K562 (cell line): Measurements from ENCODE around the gene CCDC152. TPM values are rescaled to one million over a fixed set of nuclear protein-coding genes. Genes with fewer than 3 reads are reported as not detected.

Experiments used
- ATAC-seq: fragments of 200-7000 bp; cut with Tn5 transposase; 3 replicates; pipeline ENCODE4 v1.9.1; 2020; ENCODE audit warnings: moderate library complexity
- BruUV-seq: library from RNA; stranded (reverse); fragments of 400-500 nt; replicated peaks from 2 replicates; lab custom pipeline; 2021; lab: Mats Ljungman, UMichigan
- CTCF ChIA-PET: fragments of 300-600 bp; formaldehyde crosslinking; extraction: SDS; loops from one replicate; lab custom pipeline; 2021; ENCODE audit warnings: low intra/inter-chr PET ratio; lab: Yijun Ruan, JAX
- POLR2A ChIA-PET: fragments of 300-600, 350-650 bp; sonication (Branson Sonifier 250); formaldehyde crosslinking; extraction: SDS; loops from one replicate; lab custom pipeline; 2021; ENCODE audit warnings: antibody characterized with exemption, inconsistent platforms; lab: Yijun Ruan, JAX
- DNase-seq, 4 experiments: peaks; one replicate each; pipeline versions ENCODE4 v3.0.0 to v3.0.0-alpha.2; 2011 to 2018; ENCODE audit warnings: low spot score in 3 of 4, mixed read lengths in 3 of 4; ENCODE audit errors: extremely low read depth in 1 of 4
- FAIRE-seq: peaks from 2 replicates; lab custom pipeline; 2011; peaks lifted over from hg19 to GRCh38; lab: Jason Lieb, UNC
- H2AFZ ChIP-seq: 2 replicates; pipeline ENCODE4 v1.6.0; 2011; ENCODE audit warnings: low read depth, low read length, control low read depth, inconsistent platforms
- H3K27ac ChIP-seq: fragments of 200-600 bp; 3 replicates; pipeline ENCODE4 v1.8.0; 2011; ENCODE audit warnings: low read depth, mild to moderate bottlenecking, control low read depth, inconsistent platforms, low read length, moderate library complexity, mixed read lengths; ENCODE audit errors: extremely low read depth
- H3K27me3 ChIP-seq, 2 experiments: fragments of 300-600 bp in 1 of 2; 2 replicates in 1 of 2; 3 replicates in 1 of 2; pipeline versions ENCODE4 v1.6.0 to v1.8.0; 2011; ENCODE audit warnings: inconsistent platforms in 2 of 2, low read length in 2 of 2, mild to moderate bottlenecking in 1 of 2, mixed read lengths in 1 of 2, moderate library complexity in 1 of 2; ENCODE audit not compliant: control insufficient read depth in 2 of 2, insufficient read depth in 2 of 2
- H3K36me3 ChIP-seq: fragments of 300-600 bp; 3 replicates; pipeline ENCODE4 v1.8.0; 2011; ENCODE audit warnings: mild to moderate bottlenecking, low read length, inconsistent platforms; ENCODE audit not compliant: control insufficient read depth, insufficient read depth
- H3K4me1 ChIP-seq, 2 experiments: fragments of 200-600 bp in 1 of 2; replicated peaks in 1 of 2; 2 replicates in 1 of 2; 3 replicates in 1 of 2; pipeline versions ENCODE4 v1.5.1 to v1.8.0; 2011; ENCODE audit warnings: inconsistent platforms in 2 of 2, low read length in 2 of 2, mild to moderate bottlenecking in 1 of 2, mixed read lengths in 1 of 2, moderate library complexity in 1 of 2; ENCODE audit not compliant: control insufficient read depth in 2 of 2, insufficient read depth in 2 of 2
- H3K4me2 ChIP-seq: 2 replicates; pipeline ENCODE4 v1.6.1; 2011; ENCODE audit warnings: low read length, control low read depth, inconsistent platforms, mixed read lengths; ENCODE audit not compliant: insufficient read depth
- H3K4me3 ChIP-seq: fragments of 200-600 bp; sonication (generic), shearing (Covaris generic); 2 replicates; pipeline ENCODE4 v1.5.1; 2016; ENCODE audit warnings: control low read depth, inconsistent platforms
- H3K79me2 ChIP-seq: fragments of 200-600 bp; 3 replicates; pipeline ENCODE4 v1.8.0; 2011; ENCODE audit warnings: low read length, inconsistent platforms; ENCODE audit not compliant: control insufficient read depth, insufficient read depth
- H3K9ac ChIP-seq, 2 experiments: 2 replicates each; pipeline versions ENCODE4 v1.6.0 to v1.6.1; 2011; ENCODE audit warnings: low read depth in 2 of 2, low read length in 2 of 2, control low read depth in 1 of 2, inconsistent platforms in 1 of 2, mild to moderate bottlenecking in 1 of 2, mixed read lengths in 1 of 2; ENCODE audit not compliant: insufficient read depth in 1 of 2
- H3K9me1 ChIP-seq: one replicate; pipeline ENCODE4 v1.6.0; 2011; ENCODE audit warnings: inconsistent platforms, mild to moderate bottlenecking, low read length, moderate library complexity; ENCODE audit not compliant: control insufficient read depth, insufficient read depth
- H3K9me3 ChIP-seq: replicated peaks from 2 replicates; pipeline ENCODE4 v1.5.1; 2011; ENCODE audit warnings: low read depth, low read length, inconsistent platforms; ENCODE audit not compliant: control insufficient read depth, insufficient read depth
- H4K20me1 ChIP-seq: replicated peaks from 2 replicates; pipeline ENCODE4 v1.6.1; 2011; ENCODE audit warnings: low read length, inconsistent platforms, mixed read lengths; ENCODE audit not compliant: control insufficient read depth, insufficient read depth
- ATF7 ChIP-seq: fragments of 450-650 bp; IDR thresholded peaks from 2 replicates; pipeline ENCODE4 v1.7.1; 2014; ENCODE audit warnings: mild to moderate bottlenecking, moderate library complexity
- CAMTA2 ChIP-seq: fragments of 250-450 bp; sonication (Bioruptor Pico); conservative IDR thresholded peaks from 2 replicates; pipeline ENCODE4 v1.5.1; 2022
- DMBX1 ChIP-seq: fragments of 250-450 bp; sonication (Bioruptor Pico); IDR thresholded peaks from 2 replicates; pipeline ENCODE4 v1.8.0; 2022; ENCODE audit warnings: inconsistent platforms, mild to moderate bottlenecking, moderate library complexity, borderline replicate concordance
- HNRNPL ChIP-seq: fragments of 200-400 bp; formaldehyde crosslinking; IDR thresholded peaks from 2 replicates; pipeline ENCODE4 v1.6.1; 2017; ENCODE audit warnings: low read depth, mild to moderate bottlenecking, low read length
- MAX ChIP-seq: sonication (generic); formaldehyde crosslinking; IDR thresholded peaks from 2 replicates; pipeline ENCODE4 v1.9.0; 2022; ENCODE audit warnings: mild to moderate bottlenecking, missing genetic modification reagents
- MED1 ChIP-seq: sonication (generic); formaldehyde crosslinking; IDR thresholded peaks from 2 replicates; pipeline ENCODE4 v1.8.1; 2023; ENCODE audit warnings: missing genetic modification reagents, borderline replicate concordance
- PBX2 ChIP-seq, 2 experiments: IDR thresholded peaks in 1 of 2; conservative IDR thresholded peaks in 1 of 2; 2 replicates each; pipeline ENCODE4 v1.6.1; 2016; ENCODE audit warnings: low read depth in 2 of 2, mild to moderate bottlenecking in 1 of 2, missing compliant biosample characterization in 1 of 2, missing genetic modification characterization in 1 of 2, moderate library complexity in 1 of 2
- TCF15 ChIP-seq: fragments of 250-450 bp; sonication (Bioruptor Pico); IDR thresholded peaks from 2 replicates; pipeline ENCODE4 v1.8.0; 2022; ENCODE audit warnings: moderate library complexity, mild to moderate bottlenecking, inconsistent platforms
- ZNF551 ChIP-seq: fragments of 250-450 bp; sonication (Bioruptor Pico); IDR thresholded peaks from 2 replicates; pipeline ENCODE4 v1.5.0; 2021; ENCODE audit warnings: mild to moderate bottlenecking, moderate library complexity
- ZNF79 ChIP-seq: fragments of 250-450 bp; sonication (Bioruptor Pico); IDR thresholded peaks from 2 replicates; pipeline ENCODE4 v1.4.0; 2020; ENCODE audit warnings: low read depth, mild to moderate bottlenecking, moderate library complexity
- WGBS: fragments of 100-300 bp; shearing (Covaris generic); methylation state at CpG from one replicate; pipeline ENCODE4 v1.1.6; 2016; ENCODE audit warnings: low coverage, mixed read lengths; ENCODE audit not compliant: insufficient coverage; ENCODE audit errors: missing lambda C conversion rate; 5-methylcytosine and 5-hydroxymethylcytosine counted together
- in situ Hi-C: fragments of 300-500 bp; cut with MboI; formaldehyde crosslinking; loops from 4 replicates; pipeline ENCODE4 v1.15.0; 2018; ENCODE audit warnings: inconsistent platforms, mixed read lengths
- intact Hi-C: fragments of 100-400 bp; cut with micrococcal nuclease; formaldehyde crosslinking; loops from 2 replicates; pipeline ENCODE4 v1.14.2; 2022
- polyA plus RNA-seq, 8 experiments: library from polyadenylated mRNA; depleted of rRNA in 4 of 8; stranded (reverse) in 5 of 8; unstranded in 3 of 8; fragments of >200 nt; fragmentation: Nextera tagmentation in 2 of 8; fragmentation: Illumina TruSeq in 1 of 8; extraction: Ambion mirVana in 2 of 8; extraction: Trizol in 1 of 8; gene quantifications; 2 replicates each; pipeline versions ENCODE4 v1.2.1 to v1.2.3, GENCODE V29; 2011 to 2014; ENCODE audit warnings: inconsistent platforms in 1 of 8, missing spikeins in 1 of 8
- total RNA-seq, 7 experiments: library from RNA; depleted of rRNA in 6 of 7; stranded (reverse); fragments of >200 nt in 6 of 7; fragmentation: Illumina TruSeq in 2 of 7; extraction: Trizol in 2 of 7; gene quantifications; 2 replicates each; pipeline versions ENCODE4 v1.2.1 to v1.2.3, GENCODE V29; 2011 to 2021; ENCODE audit warnings: low replicate concordance in 1 of 7
- TF ChIP-seq, protein P1 (sequence below): fragments of 250-450 bp; sonication (Bioruptor Pico); IDR thresholded peaks from 2 replicates; pipeline ENCODE4 v1.4.0; 2020

Gene CCDC152
- total and polyA plus RNA-seq, 9 of the 15 experiments (the other 6 are each of a cell fraction or from before 2014, with no cell fraction given): 2.5 to 11.6 (median 5.1) TPM

DNA sequence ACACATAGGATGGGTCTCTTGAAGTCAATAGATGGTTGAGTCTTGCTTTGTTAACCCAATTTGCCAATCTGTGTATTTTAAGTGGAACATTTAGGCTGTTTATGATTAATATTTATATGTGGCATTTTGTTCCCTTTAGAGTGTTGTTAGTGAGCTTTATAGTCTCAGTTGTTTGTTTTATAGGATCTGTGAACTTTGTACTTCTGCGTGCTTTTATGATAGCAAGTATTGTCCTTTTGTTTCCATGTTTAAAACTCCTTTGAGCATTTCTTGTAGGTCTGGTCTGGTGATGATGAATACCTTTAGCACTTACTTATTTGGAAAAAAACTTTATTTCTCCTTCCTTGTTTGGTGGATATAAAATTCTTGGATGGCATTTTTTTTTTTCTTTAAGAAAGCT is 31.2 kb downstream of the CCDC152 start:
- ChIA-PET POLR2A (no interaction called here), CTCF (no interaction called here)
- no peak overlapping the region for H3K27ac ChIP-seq
- no peaks in the 10 kb centered on the region for H3K9me1 ChIP-seq
- WGBS: 13% methylated on average over 1 of the region's 1 CpG
- no peaks in the 10 kb centered on the region for H3K36me3 ChIP-seq
- intact Hi-C loops: no loop called here
- no peaks in the 10 kb centered on the region for H3K27me3 ChIP-seq
- H4K20me1 ChIP-seq: no peaks in the 10 kb centered on the region
- in situ Hi-C loops: no loop called here
- H3K9me3 ChIP-seq: no peaks in the 10 kb centered on the region; the same call in 1 of the 2 replicates
- no peak overlapping the region for H3K4me2 ChIP-seq
- no peak overlapping the region for H2AFZ ChIP-seq
- no peak for ATAC-seq
- no peaks in the 10 kb centered on the region for H3K79me2 ChIP-seq
- no peak for FAIRE-seq
- no peak for DNase-seq
- TF ChIP-seq CAMTA2 (CRISPR knock-in tag) (no peak), MAX (CRISPR knock-in tag) (no peak), HNRNPL (no peak), MED1 (CRISPR knock-in tag) (no peak), TCF15 (no peak), ATF7 (no peak), ZNF551 (CRISPR knock-in tag) (no peak), PBX2 (CRISPR knock-in tag; IDR thresholded peaks at IDR 0.05; ENCODE audit: low read depth) (no peak), PBX2 (tag; conservative IDR thresholded peaks at IDR 0.05; ENCODE audit: low read depth) (no peak), ZNF79 (CRISPR knock-in tag) (no peak), DMBX1 (no peak)
- TF ChIP-seq, protein P1, sequence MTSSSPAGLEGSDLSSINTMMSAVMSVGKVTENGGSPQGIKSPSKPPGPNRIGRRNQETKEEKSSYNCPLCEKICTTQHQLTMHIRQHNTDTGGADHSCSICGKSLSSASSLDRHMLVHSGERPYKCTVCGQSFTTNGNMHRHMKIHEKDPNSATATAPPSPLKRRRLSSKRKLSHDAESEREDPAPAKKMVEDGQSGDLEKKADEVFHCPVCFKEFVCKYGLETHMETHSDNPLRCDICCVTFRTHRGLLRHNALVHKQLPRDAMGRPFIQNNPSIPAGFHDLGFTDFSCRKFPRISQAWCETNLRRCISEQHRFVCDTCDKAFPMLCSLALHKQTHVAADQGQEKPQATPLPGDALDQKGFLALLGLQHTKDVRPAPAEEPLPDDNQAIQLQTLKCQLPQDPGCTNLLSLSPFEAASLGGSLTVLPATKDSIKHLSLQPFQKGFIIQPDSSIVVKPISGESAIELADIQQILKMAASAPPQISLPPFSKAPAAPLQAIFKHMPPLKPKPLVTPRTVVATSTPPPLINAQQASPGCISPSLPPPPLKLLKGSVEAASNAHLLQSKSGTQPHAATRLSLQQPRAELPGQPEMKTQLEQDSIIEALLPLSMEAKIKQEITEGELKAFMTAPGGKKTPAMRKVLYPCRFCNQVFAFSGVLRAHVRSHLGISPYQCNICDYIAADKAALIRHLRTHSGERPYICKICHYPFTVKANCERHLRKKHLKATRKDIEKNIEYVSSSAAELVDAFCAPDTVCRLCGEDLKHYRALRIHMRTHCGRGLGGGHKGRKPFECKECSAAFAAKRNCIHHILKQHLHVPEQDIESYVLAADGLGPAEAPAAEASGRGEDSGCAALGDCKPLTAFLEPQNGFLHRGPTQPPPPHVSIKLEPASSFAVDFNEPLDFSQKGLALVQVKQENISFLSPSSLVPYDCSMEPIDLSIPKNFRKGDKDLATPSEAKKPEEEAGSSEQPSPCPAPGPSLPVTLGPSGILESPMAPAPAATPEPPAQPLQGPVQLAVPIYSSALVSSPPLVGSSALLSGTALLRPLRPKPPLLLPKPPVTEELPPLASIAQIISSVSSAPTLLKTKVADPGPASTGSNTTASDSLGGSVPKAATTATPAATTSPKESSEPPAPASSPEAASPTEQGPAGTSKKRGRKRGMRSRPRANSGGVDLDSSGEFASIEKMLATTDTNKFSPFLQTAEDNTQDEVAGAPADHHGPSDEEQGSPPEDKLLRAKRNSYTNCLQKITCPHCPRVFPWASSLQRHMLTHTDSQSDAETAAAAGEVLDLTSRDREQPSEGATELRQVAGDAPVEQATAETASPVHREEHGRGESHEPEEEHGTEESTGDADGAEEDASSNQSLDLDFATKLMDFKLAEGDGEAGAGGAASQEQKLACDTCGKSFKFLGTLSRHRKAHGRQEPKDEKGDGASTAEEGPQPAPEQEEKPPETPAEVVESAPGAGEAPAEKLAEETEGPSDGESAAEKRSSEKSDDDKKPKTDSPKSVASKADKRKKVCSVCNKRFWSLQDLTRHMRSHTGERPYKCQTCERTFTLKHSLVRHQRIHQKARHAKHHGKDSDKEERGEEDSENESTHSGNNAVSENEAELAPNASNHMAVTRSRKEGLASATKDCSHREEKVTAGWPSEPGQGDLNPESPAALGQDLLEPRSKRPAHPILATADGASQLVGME (CRISPR knock-in tag): no peak
- no TSS peak for BruUV-seq
- no peak overlapping the region for H3K9ac ChIP-seq
- H3K4me3 ChIP-seq: no peak overlapping the region
- no peaks in the 10 kb centered on the region for H3K4me1 ChIP-seq
